ENCODE measurements around the gene PCSK9.

- TF ChIP-seq BHLHE40 (IDR thresholded peaks at IDR 0.05; ENCODE audit: borderline replicate concordance) = no peak
- TF ChIP-seq SP1 (IDR thresholded peaks at IDR 0.05) = no peak
Observed at GRCh38 chr1:55040933-55041494, 1.7 kb downstream of the PCSK9 start.
